ENCODE data around the gene HS3ST3A1.

Gene HS3ST3A1

DNA sequence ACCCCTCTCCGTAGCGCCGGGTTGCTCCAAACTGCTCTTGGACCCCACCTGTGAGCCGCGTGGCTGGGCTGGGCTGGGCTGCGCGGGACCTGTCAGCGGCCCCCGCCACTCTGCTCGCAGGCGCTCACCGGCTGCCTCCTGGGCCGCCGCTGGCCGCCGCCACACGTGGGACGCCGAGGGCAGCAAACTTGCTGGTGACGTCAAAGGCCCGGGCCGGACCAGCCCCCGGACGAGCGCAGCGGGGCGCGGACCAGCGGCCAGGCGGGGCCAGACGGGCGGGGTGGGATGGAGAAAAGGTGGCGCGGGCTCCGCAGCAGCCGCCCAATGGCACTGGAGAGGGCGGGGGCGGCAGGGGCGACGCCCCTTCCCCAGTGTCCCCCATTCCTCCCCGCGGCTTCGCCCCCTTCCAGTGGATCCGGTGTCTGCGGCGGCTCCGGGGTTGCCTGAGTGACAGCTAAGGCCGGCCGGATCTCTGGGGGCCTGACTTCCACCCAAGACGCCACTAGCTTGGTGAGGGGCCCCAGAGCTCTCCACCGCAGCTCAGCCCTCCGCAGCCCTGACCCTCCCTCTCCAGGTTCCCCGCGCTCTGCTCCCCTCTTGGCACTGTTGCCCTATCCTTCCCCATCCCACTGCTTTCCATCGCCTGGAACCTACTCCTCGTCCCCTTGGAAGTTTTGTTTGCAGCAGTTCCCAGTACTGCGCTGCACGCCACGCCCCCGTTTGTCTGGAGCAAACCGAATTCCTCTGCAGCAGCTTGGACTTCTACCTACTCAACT lies at the start of gene HS3ST3A1:
TSS of gene HS3ST3A1 (minus strand) at position 154 of the 776 bp plus-strand sequence. CDS start 800 bp downstream, outside the sequence.
- ATAC-seq, result peak; percentile 53
- DNase-seq (ENCODE audit: low spot score in 2 of 2), result no peak

DNA sequence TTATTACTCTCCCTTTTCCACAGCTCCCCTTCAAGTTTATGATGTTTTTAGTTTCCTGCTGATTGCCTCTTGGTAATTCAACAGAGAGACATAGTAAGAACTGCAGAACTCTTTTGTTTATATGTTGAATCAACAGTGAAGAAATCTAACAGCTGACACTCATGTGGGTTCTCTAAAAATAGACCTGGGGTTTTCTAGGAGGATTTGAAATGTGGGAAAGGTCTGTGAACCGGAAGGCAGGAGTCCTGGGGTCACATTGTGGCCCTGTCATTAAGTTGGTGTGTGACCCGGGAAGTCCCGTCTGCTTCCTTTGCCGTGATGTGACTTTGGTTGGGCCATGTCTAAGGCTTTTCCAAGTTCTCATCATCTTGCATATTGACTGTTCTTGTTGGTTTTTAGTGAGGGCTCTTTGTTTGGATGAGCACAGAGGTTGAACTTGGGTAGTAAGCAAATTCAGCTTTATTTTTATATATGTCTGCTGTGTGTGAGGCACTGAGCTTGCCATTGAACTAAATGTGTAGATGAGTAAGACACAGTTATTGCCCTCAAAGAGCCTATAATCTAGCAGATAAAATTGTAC lies 48.5 kb upstream of the HS3ST3A1 start:
- H3K36me3 Mint-ChIP-seq, result no peaks in the 10 kb centered on the region
- H3K9me3 Mint-ChIP-seq, result no peaks in the 10 kb centered on the region
- no peak for DNase-seq (ENCODE audit: low spot score in 2 of 2)
- H3K27ac Mint-ChIP-seq, result no peak overlapping the region
- ATAC-seq, result no peak
- H3K4me1 Mint-ChIP-seq, result no peaks in the 10 kb centered on the region
- H3K4me3 Mint-ChIP-seq, result no peak overlapping the region

More for the DNA sequence above, at the start of gene HS3ST3A1:
- Mint-ChIP-seq H3K9me3 (no peaks in the 10 kb centered on the region), H3K4me1 (peaks cover 10% of the 10 kb centered on the region), H3K36me3 (peaks cover 6% of the 10 kb centered on the region), H3K4me3 (peak within 1 kb of the TSS; percentile 68), H3K27ac (no peak within 1 kb of the TSS)

DNA sequence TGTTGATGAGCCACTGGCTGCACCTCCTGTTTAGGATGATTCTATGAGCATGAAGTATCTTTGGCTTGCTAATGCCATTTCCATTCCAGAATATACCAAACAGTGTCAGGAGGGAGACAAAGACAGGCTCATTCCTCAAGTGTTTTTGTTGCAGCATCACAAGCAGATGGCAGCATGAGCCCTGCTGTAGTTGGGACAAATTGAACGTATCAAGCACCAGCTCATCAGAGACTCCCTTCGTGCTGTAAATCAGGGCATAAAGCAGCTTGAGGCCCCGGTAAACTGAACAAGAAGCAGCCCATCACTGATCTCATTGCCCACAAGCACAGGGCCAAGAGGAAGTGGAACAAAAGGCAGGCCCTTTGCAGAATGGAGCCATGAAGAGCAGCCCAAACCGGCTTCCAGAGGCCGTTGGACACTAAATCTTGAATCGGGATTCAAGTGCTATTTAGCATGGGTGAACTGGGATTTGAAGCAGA lies 45.9 kb upstream of the HS3ST3A1 start:
- no peak overlapping the region for H3K27ac Mint-ChIP-seq
- no peaks in the 10 kb centered on the region for H3K36me3 Mint-ChIP-seq
- H3K4me3 Mint-ChIP-seq, result no peak overlapping the region
- DNase-seq (ENCODE audit: low spot score in 2 of 2) (no peak), ATAC-seq (no peak)
- H3K4me1 Mint-ChIP-seq, result no peaks in the 10 kb centered on the region
- no peaks in the 10 kb centered on the region for H3K9me3 Mint-ChIP-seq

DNA sequence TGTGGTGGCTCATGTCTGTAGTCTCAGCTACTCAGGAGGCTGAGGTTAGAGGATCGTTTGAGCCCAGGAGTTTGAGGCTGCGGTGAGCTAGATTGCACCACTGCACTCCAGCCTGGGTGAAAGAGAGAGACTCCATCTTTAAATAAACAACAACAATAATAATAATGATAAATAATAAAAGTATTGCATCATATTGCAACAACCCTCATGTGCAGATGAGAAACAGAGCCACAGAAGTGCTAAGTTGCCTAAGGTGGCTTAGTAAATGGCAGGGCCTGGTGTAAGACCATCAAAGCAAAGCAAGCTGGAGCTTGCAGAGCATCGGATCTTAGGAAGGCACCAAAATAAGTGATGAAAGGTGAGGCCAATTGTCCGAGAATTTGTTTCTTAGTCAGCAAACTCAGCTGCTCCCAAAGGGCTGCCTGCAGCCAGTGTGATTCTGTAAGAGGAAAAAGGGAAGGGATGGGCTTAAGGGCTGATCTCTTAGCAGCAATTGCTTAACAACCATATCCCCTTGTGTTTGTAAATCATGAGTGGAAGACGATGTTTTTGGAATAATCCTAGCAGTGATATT lies 45.3 kb upstream of the HS3ST3A1 start:
- Mint-ChIP-seq H3K27ac (no peak overlapping the region), H3K4me1 (no peaks in the 10 kb centered on the region), H3K4me3 (no peak overlapping the region), H3K36me3 (no peaks in the 10 kb centered on the region), H3K9me3 (no peaks in the 10 kb centered on the region)
- DNase-seq (ENCODE audit: low spot score in 2 of 2) (no peak), ATAC-seq (no peak)

DNA sequence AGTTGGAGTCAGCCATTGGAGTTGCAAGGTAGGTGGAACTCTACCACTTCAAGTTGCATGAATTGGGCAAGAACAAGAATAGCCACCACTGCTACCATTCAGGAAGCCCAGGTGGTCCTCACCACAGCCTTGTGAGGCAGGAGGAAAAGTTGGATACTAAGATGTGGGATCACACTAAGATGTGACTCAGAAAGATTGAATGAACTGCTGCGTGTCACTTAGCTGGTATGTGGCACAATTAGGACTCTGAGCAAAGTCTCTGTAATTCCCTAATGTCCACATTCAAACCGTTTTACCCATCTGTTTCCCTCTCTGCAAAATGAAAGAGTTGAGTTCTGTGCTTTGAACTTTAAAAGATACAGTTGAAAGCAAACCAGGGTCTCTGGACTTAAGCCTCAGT lies 44.7 kb upstream of the HS3ST3A1 start:
- ATAC-seq (no peak), DNase-seq (ENCODE audit: low spot score in 2 of 2) (no peak)
- Mint-ChIP-seq H3K36me3 (no peaks in the 10 kb centered on the region), H3K4me1 (no peaks in the 10 kb centered on the region), H3K27ac (no peak overlapping the region), H3K4me3 (no peak overlapping the region), H3K9me3 (no peaks in the 10 kb centered on the region)

DNA sequence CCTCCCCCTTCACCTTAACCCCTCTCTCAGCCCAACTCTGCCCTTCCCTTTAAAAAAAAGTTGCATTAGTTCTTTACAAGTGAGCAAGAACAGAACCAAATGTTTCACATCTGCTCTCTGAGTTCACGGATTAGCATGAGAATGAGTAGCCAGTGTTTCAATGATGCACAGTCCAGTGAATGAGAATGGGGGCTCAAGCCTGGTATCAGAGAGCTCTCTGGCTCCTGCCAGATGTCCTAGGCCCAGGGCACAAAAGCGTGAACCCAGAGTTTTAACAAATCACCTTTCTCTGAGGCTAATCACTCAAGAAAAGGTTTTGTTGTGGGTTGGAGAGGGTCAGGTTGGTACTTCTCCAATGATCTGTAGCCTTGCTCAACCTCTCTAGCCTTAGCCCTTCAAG lies 41.5 kb upstream of the HS3ST3A1 start:
- no peak for ATAC-seq
- Mint-ChIP-seq H3K4me1 (no peaks in the 10 kb centered on the region), H3K9me3 (no peaks in the 10 kb centered on the region), H3K4me3 (no peak overlapping the region), H3K36me3 (no peaks in the 10 kb centered on the region), H3K27ac (no peak overlapping the region)
- no peak for DNase-seq (ENCODE audit: low spot score in 2 of 2)

DNA sequence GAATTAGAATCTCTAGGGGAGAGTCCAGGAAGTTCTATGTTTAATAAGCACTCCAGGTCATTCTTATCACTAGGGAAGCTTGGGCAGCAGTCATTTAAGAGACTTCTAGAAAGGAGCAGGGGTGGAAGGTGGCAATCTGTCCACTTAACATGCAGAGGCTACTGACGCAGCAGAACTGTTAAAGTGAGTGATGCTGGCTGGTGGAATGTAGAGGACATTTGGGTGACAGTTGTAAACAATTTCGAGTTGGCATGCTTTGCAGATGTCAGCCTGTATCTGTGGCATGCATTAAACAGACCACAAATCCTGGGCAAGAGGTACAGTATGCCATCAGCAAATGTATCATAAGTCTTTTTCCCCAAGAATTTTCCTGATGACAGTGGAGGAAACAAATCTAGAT lies 40.5 kb upstream of the HS3ST3A1 start:
- DNase-seq (ENCODE audit: low spot score in 2 of 2) (no peak), ATAC-seq (no peak)
- no peaks in the 10 kb centered on the region for H3K4me1 Mint-ChIP-seq
- no peak overlapping the region for H3K4me3 Mint-ChIP-seq
- no peak overlapping the region for H3K27ac Mint-ChIP-seq
- no peaks in the 10 kb centered on the region for H3K36me3 Mint-ChIP-seq
- no peaks in the 10 kb centered on the region for H3K9me3 Mint-ChIP-seq

DNA sequence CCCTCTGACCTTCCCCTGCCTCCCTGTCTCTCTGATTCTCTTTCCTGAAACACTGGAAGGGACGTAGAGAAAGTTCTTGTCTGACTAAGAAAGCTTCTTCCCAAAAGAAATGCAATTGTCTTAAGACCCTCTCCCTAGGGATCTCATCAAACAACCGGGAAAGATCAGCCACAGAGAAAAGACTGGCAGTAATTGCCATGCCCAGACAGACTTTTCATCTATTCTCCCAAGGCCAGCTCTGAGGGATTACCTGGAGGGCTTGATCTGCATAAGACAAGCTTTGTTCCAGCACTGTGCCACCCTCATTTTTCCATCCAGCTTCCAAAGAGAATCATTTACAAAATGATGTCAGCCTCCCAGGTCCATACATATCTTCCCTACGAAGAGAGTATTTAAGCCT lies 38.8 kb upstream of the HS3ST3A1 start:
- no peaks in the 10 kb centered on the region for H3K4me1 Mint-ChIP-seq
- H3K4me3 Mint-ChIP-seq, result no peak overlapping the region
- no peak overlapping the region for H3K27ac Mint-ChIP-seq
- H3K9me3 Mint-ChIP-seq, result no peaks in the 10 kb centered on the region
- no peaks in the 10 kb centered on the region for H3K36me3 Mint-ChIP-seq
- ATAC-seq (no peak), DNase-seq (ENCODE audit: low spot score in 2 of 2) (no peak)

DNA sequence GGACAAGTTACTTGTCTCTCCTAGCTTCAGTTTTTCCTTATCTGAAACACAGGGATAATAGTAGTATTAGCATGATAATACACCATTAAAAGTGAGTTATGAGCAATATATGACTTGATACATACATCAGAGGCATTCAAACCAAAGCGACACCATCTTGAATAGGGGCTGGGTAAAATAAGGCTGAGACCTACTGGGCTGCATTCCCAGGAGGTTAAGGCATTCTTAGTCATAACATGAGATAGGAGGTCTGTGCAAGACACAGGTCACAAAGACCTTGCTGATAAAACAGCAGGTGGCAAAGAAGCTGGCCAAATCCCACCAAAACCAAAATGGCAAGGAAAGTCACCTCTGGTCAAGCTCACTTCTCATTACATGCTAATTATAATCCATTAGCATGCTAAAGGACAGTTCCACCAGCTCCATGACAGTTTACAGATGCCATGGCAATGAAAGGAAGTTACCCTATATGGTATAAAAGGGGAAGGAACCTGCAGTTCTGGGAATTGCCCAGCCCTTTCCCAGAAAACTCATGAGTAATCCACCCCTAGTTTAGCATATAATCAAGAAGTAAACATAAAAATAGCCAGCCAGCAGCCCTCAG lies 37.2 kb upstream of the HS3ST3A1 start:
- Mint-ChIP-seq H3K9me3 (no peaks in the 10 kb centered on the region), H3K4me3 (no peak overlapping the region), H3K36me3 (no peaks in the 10 kb centered on the region), H3K27ac (no peak overlapping the region), H3K4me1 (no peaks in the 10 kb centered on the region)
- ATAC-seq, result peak; percentile 32
- DNase-seq (ENCODE audit: low spot score in 2 of 2), result no peak

DNA sequence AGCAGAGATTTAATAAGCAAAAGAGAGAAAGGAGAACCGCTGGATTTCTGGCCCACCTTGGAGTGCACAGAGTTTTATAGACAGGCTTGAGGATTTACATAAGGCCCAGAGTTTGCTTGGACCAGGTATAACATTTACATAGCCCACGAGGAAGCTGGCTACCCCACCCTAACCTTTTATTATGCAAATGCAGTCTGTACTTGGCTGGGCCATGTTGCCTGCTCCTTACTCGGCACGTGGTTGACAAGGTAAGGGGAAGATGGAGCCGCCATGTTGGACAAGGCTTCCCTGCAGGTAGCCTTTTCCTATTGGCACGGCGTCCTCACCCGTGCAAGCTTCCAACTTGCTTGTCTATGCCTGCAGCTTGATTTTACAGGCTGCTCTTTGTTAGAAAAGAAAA lies 35.2 kb upstream of the HS3ST3A1 start:
- DNase-seq (ENCODE audit: low spot score in 2 of 2), result no peak
- ATAC-seq, result no peak
- H3K36me3 Mint-ChIP-seq, result no peaks in the 10 kb centered on the region
- no peak overlapping the region for H3K4me3 Mint-ChIP-seq
- no peak overlapping the region for H3K27ac Mint-ChIP-seq
- H3K9me3 Mint-ChIP-seq, result no peaks in the 10 kb centered on the region
- H3K4me1 Mint-ChIP-seq, result no peaks in the 10 kb centered on the region

DNA sequence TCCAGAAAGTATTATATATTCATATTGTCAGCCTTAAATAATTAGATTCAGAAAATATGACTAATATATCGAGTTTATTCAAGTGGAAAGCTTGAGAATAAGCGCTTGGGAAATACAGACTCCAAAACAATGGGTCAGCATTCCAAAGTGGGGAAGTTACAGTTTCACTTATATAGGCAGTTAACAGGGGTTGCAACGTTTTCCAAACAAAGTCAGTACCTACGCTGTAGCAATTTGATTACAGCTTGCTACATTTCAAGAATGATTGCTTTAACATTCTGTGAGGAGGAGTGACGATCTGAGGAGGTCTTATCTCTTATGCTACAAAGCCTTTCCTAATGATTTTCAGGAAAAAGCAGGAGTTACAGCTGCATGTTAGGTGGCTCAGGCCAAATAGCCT lies 34.2 kb upstream of the HS3ST3A1 start:
- no peak for ATAC-seq
- Mint-ChIP-seq H3K36me3 (no peaks in the 10 kb centered on the region), H3K27ac (no peak overlapping the region), H3K9me3 (no peaks in the 10 kb centered on the region), H3K4me1 (no peaks in the 10 kb centered on the region), H3K4me3 (no peak overlapping the region)
- DNase-seq (ENCODE audit: low spot score in 2 of 2), result no peak

DNA sequence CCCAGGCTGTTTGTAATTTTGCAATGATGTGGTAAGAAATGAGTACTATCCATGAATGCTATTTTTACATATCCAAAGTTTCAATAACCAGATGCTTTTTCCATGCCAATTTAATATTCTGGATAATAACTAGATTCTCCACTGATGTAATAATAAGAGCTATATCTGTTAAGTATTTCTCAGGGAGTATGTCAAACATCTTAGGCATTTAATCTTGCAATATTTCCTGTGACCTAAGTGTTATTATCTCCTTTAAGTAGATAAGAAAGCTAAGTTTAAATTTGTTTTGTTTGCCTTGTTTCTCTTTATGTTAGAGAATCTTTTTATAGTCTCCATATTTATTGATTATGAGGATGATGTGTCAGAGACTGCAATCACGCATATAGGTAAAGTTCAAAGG lies 32.3 kb upstream of the HS3ST3A1 start:
- DNase-seq (ENCODE audit: low spot score in 2 of 2) (no peak), ATAC-seq (no peak)
- H3K4me1 Mint-ChIP-seq, result no peaks in the 10 kb centered on the region
- H3K36me3 Mint-ChIP-seq, result no peaks in the 10 kb centered on the region
- no peaks in the 10 kb centered on the region for H3K9me3 Mint-ChIP-seq
- H3K27ac Mint-ChIP-seq, result no peak overlapping the region
- H3K4me3 Mint-ChIP-seq, result no peak overlapping the region

DNA sequence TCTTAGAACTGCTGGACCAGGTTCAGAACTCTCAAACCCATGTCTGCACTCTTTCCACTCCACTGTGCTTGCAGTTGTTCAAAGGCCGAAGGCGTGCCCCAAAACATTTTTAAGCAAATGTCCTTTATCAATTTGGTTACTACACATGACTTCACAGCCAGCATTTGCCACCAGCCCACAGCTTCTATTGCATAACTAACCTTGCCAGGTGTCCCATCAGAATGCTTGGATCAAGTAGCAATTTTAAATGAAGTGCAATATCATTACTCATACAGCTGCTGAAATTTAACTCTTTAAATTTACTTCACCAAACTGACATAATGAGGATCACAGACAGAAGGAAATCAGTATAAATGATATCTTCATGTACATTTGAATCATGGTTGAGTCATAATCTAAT lies 29.8 kb upstream of the HS3ST3A1 start:
- Mint-ChIP-seq H3K9me3 (no peaks in the 10 kb centered on the region), H3K27ac (no peak overlapping the region), H3K36me3 (no peaks in the 10 kb centered on the region), H3K4me1 (no peaks in the 10 kb centered on the region), H3K4me3 (no peak overlapping the region)
- no peak for ATAC-seq
- no peak for DNase-seq (ENCODE audit: low spot score in 2 of 2)

DNA sequence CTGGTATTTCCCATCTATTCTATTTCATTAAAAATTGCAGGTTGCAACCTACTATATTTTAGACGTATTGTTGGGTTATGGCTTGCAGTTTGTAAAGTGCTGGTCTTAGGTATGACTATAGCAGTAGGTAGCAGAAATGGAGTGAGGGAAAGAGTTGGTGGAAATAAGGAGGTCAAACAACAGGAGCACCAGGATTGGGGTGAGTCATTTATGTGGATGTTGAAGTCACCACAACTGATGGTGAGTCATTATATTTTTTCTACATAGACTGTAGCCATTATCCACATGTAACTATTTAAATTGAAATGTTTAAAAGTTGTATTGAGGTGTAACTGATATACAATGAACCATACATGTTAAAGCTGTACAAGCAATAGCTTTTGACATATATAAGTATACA lies 25.0 kb upstream of the HS3ST3A1 start:
- H3K9me3 Mint-ChIP-seq, result no peaks in the 10 kb centered on the region
- H3K4me1 Mint-ChIP-seq, result no peaks in the 10 kb centered on the region
- no peak overlapping the region for H3K4me3 Mint-ChIP-seq
- no peak overlapping the region for H3K27ac Mint-ChIP-seq
- DNase-seq (ENCODE audit: low spot score in 2 of 2) (no peak), ATAC-seq (no peak)
- H3K36me3 Mint-ChIP-seq, result no peaks in the 10 kb centered on the region

DNA sequence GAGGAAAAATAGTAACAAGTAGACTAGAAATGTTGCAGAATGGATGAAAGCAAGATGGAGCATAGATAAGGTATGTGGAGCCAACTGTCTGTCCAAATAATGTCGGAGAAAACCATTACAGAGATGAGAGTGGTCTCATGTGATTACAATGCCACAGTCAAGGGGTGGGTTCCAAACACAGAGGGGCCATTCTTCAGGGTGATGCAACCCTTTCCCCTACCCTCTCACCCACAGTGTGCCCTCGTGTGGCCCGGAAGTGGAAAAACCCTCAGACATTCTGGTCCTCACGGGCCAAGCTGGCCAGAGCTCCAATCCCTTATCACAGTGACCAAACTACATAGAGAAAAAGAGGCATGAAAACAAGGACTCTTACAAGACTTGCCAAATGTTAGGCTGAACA lies 17.7 kb upstream of the HS3ST3A1 start:
- H3K9me3 Mint-ChIP-seq, result no peaks in the 10 kb centered on the region
- ATAC-seq, result no peak
- H3K36me3 Mint-ChIP-seq, result no peaks in the 10 kb centered on the region
- H3K4me1 Mint-ChIP-seq, result no peaks in the 10 kb centered on the region
- no peak for DNase-seq (ENCODE audit: low spot score in 2 of 2)
- no peak overlapping the region for H3K4me3 Mint-ChIP-seq
- no peak overlapping the region for H3K27ac Mint-ChIP-seq

DNA sequence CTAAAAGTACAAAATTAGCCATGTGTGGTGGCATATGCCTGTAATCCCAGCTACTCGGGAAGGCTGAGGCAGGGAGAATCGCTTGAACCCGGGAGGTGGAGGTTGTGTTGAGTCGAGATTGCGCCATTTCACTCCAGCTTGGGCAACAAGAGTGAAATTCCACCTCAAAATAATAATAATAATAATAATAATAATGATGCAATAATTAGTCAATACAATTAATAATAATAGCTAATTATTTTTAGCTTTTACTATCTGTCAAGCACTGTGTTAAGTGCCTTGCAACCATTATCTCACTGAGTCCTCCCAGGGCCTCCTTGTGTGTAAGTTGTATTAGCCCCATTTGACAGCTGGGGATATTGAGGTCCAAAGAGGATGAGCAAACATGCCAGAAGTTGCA lies 14.3 kb upstream of the HS3ST3A1 start:
- no peak for DNase-seq (ENCODE audit: low spot score in 2 of 2)
- Mint-ChIP-seq H3K36me3 (no peaks in the 10 kb centered on the region), H3K9me3 (no peaks in the 10 kb centered on the region), H3K4me3 (no peak overlapping the region), H3K27ac (no peak overlapping the region), H3K4me1 (no peaks in the 10 kb centered on the region)
- no peak for ATAC-seq

All from stimulated activated effector memory CD8-positive, alpha-beta T cell treated with anti-CD3 and anti-CD28 coated beads, Interleukin-12 subunit alpha, Interleukin-12 subunit beta, amount 100 ng/mL, for 72 hours (primary cell).